HG03175 (cell line): ENCODE measurements around the gene RRP12.
A peak's percentile ranks its signal among the peaks of the same experiment; 100 is the strongest.
"Not testable (repeated sequence)": the region's sequence is repeated elsewhere in the genome, so short reads cannot be mapped to it uniquely, and the experiment has no call there.

Experiments
- ATAC-seq: cut with Tn5 transposase; IDR thresholded peaks from one replicate; pipeline ENCODE4 v1.9.1; 2021; ENCODE audit warnings: mild to moderate bottlenecking, moderate library complexity; ENCODE audit not compliant: unreplicated experiment

RRP12 gene

GRCh38 chr10:97408496-97408992, 7.4 kb upstream of the RRP12 start:
- no peak for ATAC-seq

DNA sequence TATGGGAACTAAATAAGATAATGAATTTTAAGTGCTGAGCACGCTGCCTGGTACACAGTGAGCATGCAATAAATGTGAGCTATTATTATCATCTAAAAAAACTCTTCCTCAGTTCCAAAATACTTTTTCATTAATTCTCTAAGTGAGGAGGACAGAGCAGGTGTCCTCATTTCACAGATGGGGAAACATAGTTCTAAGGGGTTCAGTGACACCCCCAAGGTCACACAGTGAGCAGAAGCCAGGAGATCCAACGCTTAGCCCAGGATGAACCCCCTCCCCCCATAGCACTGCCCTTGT, 6.8 kb upstream of the RRP12 start:
- ATAC-seq = no peak

- peak; percentile 93 for ATAC-seq
Observed at GRCh38 chr10:97407211-97407951, 6.2 kb upstream of the RRP12 start.

DNA sequence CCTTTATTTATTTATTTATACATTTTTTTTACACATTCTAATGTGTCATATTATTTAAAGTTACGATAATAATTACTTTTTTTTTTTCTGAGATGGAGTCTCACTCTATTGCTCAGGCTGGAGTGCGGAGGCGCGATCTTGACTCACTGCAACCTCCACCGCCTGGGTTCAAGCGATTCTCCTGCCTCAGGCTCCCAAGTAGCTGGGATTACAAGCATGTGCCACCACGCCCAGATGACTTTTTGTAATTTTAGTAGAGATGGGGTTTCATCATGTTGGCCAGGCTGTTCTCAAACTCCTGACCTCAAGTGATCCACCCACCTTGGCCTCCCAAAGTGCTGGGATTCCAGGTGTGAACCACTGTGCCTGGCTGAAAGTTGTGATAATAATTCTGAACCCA, 5.3 kb upstream of the RRP12 start:
- ATAC-seq = not testable (repeated sequence)

DNA sequence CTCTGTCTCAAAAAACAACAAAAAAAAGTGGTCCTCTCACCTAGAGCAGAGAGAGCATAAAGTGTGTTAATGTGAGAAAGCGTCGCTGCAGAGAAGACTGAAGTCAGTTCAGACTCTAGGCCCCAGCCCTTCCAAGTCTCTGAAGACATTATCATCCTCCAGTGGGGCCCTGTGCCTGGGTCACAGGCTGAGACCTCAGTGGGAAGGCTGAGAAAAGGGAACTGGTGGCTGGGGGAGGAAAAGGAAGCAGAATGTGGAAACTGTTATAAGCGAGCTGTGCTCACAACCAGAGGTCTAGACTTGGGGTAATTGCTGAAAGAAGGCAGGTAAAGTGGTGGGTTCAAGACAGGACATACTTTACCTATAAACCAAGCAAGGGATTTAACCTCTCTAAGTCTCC, 4.9 kb upstream of the RRP12 start:
- no peak for ATAC-seq

- ATAC-seq = no peak
Observed at GRCh38 chr10:97404044-97404443, 2.9 kb upstream of the RRP12 start.

DNA sequence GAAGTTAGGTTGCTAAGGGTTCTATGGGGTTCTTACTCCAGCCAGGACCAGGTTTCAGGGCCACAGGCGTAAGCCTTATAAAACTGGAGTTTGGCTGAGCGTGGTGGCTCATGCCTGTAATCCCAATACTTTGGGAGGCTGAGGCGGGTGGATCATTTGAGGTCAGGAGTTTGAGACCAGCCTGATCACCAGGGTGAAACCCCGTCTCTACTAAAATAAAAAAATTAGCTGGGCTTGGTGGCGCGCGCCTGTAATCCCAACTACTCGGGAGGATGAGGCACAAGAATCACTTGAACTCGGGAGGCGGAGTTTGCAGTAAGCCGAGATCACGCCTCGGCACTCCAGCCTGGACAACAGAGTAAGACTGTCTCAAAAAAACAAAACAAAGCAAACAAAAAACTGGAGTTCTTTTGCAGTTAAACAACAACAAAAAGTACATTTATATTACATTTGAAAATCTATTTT, 347 bp upstream of the RRP12 start:
- ATAC-seq = no peak

DNA sequence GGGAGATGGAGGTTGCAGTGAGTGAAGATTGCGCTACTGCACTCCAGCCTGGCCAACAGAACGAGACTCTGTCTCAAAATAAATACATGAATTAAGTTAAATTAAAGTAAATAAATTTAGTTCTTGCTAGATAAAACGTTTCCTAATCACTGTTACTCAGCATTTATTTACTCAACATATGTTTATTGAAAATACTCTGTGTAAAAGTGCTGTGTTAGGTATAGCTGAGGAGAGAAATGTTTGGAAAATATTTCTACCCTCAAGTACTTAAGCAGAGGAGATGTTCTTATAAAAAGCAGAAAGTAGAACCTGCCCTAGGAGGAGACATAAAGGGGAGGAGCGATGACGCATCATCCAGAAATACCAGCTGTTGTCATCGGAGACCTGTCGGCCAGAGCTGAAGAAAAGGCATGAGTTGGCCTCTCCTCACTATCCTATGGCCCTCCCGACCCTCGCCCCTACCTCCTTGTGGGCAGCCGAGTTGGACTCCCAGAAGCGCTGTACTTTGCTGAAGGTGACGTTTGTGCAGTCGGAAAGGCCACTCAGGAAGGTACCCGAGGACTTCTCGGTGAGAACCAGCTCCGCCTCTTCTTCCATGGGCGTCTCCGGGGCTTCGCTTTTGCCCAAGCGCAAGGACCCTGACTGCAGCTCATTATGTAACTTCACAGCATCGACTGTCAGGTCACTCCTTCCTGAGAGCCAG, 1.1 kb downstream of the RRP12 start:
- ATAC-seq = peak; percentile 35

GRCh38 chr10:97396056-97396455, 5.1 kb downstream of the RRP12 start:
- no peak for ATAC-seq

- ATAC-seq = no peak
Observed at GRCh38 chr10:97393034-97393573, 8.0 kb downstream of the RRP12 start.

- no peak for ATAC-seq
Observed at GRCh38 chr10:97390091-97390490, 11.0 kb downstream of the RRP12 start.

DNA sequence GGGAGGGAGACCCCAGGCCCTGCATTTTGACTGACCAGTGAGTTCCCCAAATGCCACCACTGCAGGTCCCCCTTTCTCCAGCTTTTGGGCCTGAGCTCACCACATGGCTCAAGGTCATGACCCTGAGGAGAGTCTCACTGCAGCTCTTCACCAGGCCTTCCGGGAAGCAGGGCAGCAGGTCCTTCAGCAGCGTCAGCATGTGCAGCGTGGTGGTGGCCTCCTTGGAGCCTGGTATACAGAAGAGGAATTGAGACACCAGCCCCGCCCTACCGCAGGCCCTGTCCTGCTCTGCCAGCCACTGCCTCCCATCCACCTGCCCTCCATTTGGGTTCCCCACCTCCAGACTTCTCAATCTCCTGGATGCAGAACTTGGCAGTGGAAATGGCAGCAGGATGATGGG, 13.0 kb downstream of the RRP12 start:
- no peak for ATAC-seq

DNA sequence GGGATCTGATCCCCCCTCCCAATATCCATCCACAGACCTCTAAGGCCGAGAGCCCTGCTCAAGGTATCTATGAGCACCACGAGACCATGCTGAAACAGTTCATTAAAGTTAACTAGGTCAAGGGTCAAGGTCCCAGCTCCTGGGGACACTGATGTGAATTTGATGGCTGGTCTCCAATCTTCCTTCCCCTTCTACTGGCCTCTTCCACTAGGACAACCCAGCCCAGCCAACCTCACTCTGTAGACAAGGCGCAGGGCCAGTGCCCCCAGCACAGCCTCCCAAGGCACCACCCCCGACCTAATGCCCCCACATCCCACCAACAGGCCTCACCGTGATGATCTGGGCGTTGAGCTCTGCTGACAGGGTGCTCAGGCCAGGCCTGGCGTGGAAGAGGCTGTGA, 15.6 kb downstream of the RRP12 start:
- ATAC-seq = no peak

DNA sequence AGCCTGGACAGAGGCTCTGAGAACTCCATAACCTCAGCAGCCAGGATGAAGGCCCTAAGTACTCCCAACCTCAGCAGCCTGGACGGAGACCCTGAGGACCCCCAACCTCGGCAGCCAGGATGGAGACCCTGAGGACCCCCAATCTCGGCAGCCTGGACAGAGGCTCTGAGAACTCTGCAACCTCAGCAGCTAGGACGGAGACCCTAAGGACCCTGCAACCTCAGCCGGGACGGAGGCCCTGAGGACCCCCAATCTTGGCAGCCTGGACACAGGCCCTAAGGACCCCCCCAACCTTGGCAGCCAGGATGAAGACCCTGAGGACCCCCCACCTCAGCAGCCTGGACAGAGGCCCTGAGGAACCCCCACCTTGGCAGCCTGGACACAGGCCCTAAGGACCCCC, 16.5 kb downstream of the RRP12 start:
- ATAC-seq = no peak

DNA sequence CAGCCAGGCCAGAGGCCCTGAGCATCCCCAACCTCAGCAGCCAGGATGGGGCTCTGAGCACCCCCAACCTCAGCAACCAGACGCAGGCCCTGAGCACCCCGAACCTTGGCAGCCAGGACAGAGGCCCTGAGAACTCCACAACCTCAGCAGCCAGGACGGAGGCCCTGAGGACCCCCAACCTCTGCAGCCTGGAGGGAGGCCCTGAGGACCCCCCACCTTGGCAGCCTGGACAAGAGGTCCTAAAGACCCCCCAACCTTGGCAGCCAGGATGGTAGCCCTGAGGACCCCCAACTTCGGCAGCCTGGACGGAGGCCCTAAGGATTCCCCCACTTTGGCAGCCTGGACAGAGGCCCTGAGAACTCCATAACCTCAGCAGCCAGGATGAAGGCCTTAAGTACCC, 17.0 kb downstream of the RRP12 start:
- no peak for ATAC-seq

GRCh38 chr10:97383159-97383558, 18.0 kb downstream of the RRP12 start:
- no peak for ATAC-seq

- no peak for ATAC-seq
Observed at GRCh38 chr10:97381626-97382025, 19.5 kb downstream of the RRP12 start.

DNA sequence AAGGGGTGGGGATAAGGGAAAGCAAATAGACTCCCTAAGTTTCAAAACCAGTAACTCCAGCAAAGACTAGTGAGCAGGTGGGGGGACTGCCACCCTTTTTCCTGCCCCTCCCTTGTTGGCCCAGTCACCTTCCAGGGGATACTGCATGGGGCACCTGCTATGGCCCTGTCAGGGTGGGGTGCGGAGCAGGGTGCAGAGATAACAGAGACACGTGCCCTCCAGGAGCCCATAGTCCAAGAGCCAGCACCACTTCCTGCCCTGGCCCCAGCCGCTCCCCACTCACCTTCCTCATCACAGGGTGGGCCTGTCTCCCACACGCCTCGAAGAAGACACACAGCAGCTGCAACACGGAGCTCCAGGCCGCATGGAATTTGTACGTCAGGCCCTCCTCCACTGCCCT, 20.6 kb downstream of the RRP12 start:
- no peak for ATAC-seq

GRCh38 chr10:97378933-97379921, 21.9 kb downstream of the RRP12 start:
- ATAC-seq = no peak

DNA sequence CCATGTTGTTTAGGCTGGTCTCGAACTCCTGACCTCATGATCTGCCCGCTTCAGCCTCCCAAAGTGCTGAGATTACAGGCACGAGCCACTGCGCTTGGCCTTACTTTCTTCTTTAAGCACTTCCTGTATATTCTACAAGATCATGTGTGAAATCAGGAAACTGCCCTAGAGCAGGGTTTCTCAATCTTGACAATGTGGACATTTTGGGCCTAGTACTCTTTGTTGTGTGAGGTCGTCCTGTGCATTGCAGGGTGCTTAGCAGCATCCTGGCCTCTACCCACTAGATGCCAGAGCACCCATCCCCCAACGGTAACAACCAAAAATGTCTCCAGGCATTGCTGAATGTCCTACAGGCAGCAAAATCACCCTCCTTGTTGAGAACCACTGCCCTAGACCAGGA, 24.7 kb downstream of the RRP12 start:
- no peak for ATAC-seq

DNA sequence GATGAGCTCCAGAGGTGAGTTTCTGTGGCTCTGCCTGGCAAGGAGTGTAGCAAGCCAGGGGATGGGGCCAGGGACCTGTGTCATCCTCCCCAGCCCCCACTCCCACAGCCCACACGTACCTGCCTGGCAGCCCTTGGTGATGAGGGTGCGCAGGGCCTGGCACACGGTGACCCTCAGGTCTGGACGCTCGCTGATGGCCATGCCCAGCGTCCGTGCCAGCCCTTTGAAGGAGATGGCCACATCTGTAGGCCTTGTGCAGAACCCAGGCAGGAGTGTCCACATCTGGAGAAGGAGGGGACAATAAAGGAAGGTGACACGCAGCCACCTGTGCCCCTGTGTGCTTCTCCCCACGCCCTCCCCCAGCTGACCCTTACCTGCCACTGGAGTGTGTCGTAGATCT, 27.7 kb downstream of the RRP12 start:
- no peak for ATAC-seq
